HepG2 (cell line): ENCODE results near the gene TBC1D4. TPM values are rescaled to one million over a fixed set of nuclear protein-coding genes. Genes with fewer than 3 reads are reported as not detected.
A peak's percentile ranks its signal among the peaks of the same experiment; 100 is the strongest.

ENCODE experiments used
- CBFB ChIP-seq: sonication (generic); formaldehyde crosslinking; IDR thresholded peaks from 2 replicates; pipeline ENCODE4 v1.4.0; 2020; ENCODE audit warnings: missing genetic modification reagents
- GABPB1 ChIP-seq: IDR thresholded peaks from 2 replicates; pipeline ENCODE4 v1.6.1; 2016; ENCODE audit warnings: mild to moderate bottlenecking, missing genetic modification reagents, moderate library complexity, missing compliant biosample characterization
- HMG20B ChIP-seq: conservative IDR thresholded peaks from 2 replicates; pipeline ENCODE4 v1.6.1; 2016; ENCODE audit warnings: missing genetic modification reagents, missing compliant biosample characterization
- KAT7 ChIP-seq: IDR thresholded peaks from 2 replicates; pipeline ENCODE4 v1.6.1; 2018; ENCODE audit warnings: borderline replicate concordance, missing compliant biosample characterization
- NR2F6 ChIP-seq, 2 experiments: IDR thresholded peaks; 2 replicates each; pipeline ENCODE4 v1.6.1; 2016; ENCODE audit warnings: antibody characterized with exemption in 1 of 2, mild to moderate bottlenecking in 1 of 2
- RBAK ChIP-seq: sonication (generic); formaldehyde crosslinking; IDR thresholded peaks from 2 replicates; pipeline ENCODE4 v1.5.1; 2020; ENCODE audit warnings: mild to moderate bottlenecking, missing genetic modification reagents
- RELA ChIP-seq: sonication (generic); formaldehyde crosslinking; IDR thresholded peaks from 2 replicates; pipeline ENCODE4 v1.4.0; 2020; ENCODE audit warnings: missing genetic modification reagents
- TCF7 ChIP-seq: sonication (generic); IDR thresholded peaks from 2 replicates; pipeline ENCODE4 v1.6.1; 2016; ENCODE audit warnings: antibody characterized with exemption, low read depth
- TEAD3 ChIP-seq: optimal IDR thresholded peaks from 2 replicates; pipeline ENCODE3; 2016; ENCODE audit warnings: borderline replicate concordance
- THAP11 ChIP-seq: IDR thresholded peaks from 2 replicates; pipeline ENCODE4 v1.6.1; 2016; ENCODE audit warnings: missing biosample characterization, missing genetic modification reagents
- ZKSCAN1 ChIP-seq: fragments of 150-350 bp; IDR thresholded peaks from 2 replicates; pipeline ENCODE4 v1.6.1; 2014; ENCODE audit warnings: low read length
- ZNF232 ChIP-seq: sonication (generic); formaldehyde crosslinking; IDR thresholded peaks from 2 replicates; pipeline ENCODE4 v1.4.0; 2020; ENCODE audit warnings: missing genetic modification reagents, borderline replicate concordance
- ZNF251 ChIP-seq: sonication (generic); formaldehyde crosslinking; IDR thresholded peaks from 2 replicates; pipeline ENCODE4 v1.9.0; 2021; ENCODE audit warnings: mild to moderate bottlenecking, missing genetic modification reagents
- ZNF263 ChIP-seq: sonication (generic); formaldehyde crosslinking; IDR thresholded peaks from 2 replicates; pipeline ENCODE4 v1.4.0; 2020; ENCODE audit warnings: missing genetic modification reagents
- ZNF329 ChIP-seq: sonication (generic); formaldehyde crosslinking; IDR thresholded peaks from 2 replicates; pipeline ENCODE4 v1.9.0; 2021; ENCODE audit warnings: low read depth, mild to moderate bottlenecking, missing genetic modification reagents
- ZNF563 ChIP-seq: sonication (generic); formaldehyde crosslinking; IDR thresholded peaks from 2 replicates; pipeline ENCODE4 v1.8.0; 2022; ENCODE audit warnings: mild to moderate bottlenecking, moderate library complexity, missing genetic modification reagents
- ZNF788 ChIP-seq: sonication (generic); formaldehyde crosslinking; IDR thresholded peaks from 2 replicates; pipeline ENCODE4 v1.5.0; 2020; ENCODE audit warnings: mild to moderate bottlenecking, missing genetic modification reagents, borderline replicate concordance
- ZSCAN12 ChIP-seq: sonication (generic); formaldehyde crosslinking; IDR thresholded peaks from 2 replicates; pipeline ENCODE4 v1.9.0; 2021; ENCODE audit warnings: mild to moderate bottlenecking, missing genetic modification reagents
- ZSCAN29 ChIP-seq: sonication (generic); formaldehyde crosslinking; conservative IDR thresholded peaks from 2 replicates; pipeline ENCODE4 v1.4.0; 2020; ENCODE audit warnings: mild to moderate bottlenecking, missing genetic modification reagents
- polyA plus RNA-seq, 8 experiments: library from polyadenylated mRNA; depleted of rRNA in 3 of 8; stranded (reverse) in 7 of 8; unstranded in 1 of 8; fragments of >200 nt; fragmentation: Illumina TruSeq in 4 of 8; extraction: Trizol in 4 of 8; gene quantifications; 2 replicates each; pipeline versions ENCODE4 v1.2.1 to v1.2.3, GENCODE V29; 2011 to 2016; ENCODE audit warnings: low read depth in 4 of 8, missing spikeins in 1 of 8, mixed read lengths in 1 of 8; ENCODE audit not compliant: insufficient read depth in 1 of 8
- total RNA-seq, 5 experiments: library from RNA; depleted of rRNA; stranded (reverse); fragments of >200 nt; fragmentation: Illumina TruSeq; extraction: Trizol; gene quantifications; 2 replicates each; pipeline ENCODE4 v1.2.3, GENCODE V29; 2016; ENCODE audit warnings: low read depth in 1 of 5
- TF ChIP-seq, protein P1 (sequence below): sonication (generic); formaldehyde crosslinking; IDR thresholded peaks from 2 replicates; pipeline ENCODE4 v1.4.0; 2020; ENCODE audit warnings: missing genetic modification reagents, borderline replicate concordance
- TF ChIP-seq, protein P2 (sequence below): sonication (generic); formaldehyde crosslinking; IDR thresholded peaks from 2 replicates; pipeline ENCODE4 v1.8.0; 2023; ENCODE audit warnings: mild to moderate bottlenecking, missing genetic modification reagents
- TF ChIP-seq, protein P3 (sequence below): IDR thresholded peaks from 2 replicates; pipeline ENCODE4 v1.6.1; 2016; ENCODE audit warnings: low read depth
- TF ChIP-seq, protein P4 (sequence below), 2 experiments: sonication (generic) in 1 of 2; formaldehyde crosslinking in 1 of 2; IDR thresholded peaks; 2 replicates each; pipeline versions ENCODE4 v1.4.0 to v1.6.1; 2018 to 2020; ENCODE audit warnings: missing genetic modification reagents in 2 of 2, borderline replicate concordance in 1 of 2, low read depth in 1 of 2, mild to moderate bottlenecking in 1 of 2, missing biosample characterization in 1 of 2
- TF ChIP-seq, protein P5 (sequence below): sonication (generic); formaldehyde crosslinking; IDR thresholded peaks from 2 replicates; pipeline ENCODE4 v1.8.1; 2023; ENCODE audit warnings: mild to moderate bottlenecking, moderate library complexity, missing genetic modification reagents

Gene TBC1D4
- total and polyA plus RNA-seq, 2 of the 13 experiments (the other 11 are each of a cell fraction or from before 2014, with no cell fraction given), result 35.9 to 64.4 TPM

DNA sequence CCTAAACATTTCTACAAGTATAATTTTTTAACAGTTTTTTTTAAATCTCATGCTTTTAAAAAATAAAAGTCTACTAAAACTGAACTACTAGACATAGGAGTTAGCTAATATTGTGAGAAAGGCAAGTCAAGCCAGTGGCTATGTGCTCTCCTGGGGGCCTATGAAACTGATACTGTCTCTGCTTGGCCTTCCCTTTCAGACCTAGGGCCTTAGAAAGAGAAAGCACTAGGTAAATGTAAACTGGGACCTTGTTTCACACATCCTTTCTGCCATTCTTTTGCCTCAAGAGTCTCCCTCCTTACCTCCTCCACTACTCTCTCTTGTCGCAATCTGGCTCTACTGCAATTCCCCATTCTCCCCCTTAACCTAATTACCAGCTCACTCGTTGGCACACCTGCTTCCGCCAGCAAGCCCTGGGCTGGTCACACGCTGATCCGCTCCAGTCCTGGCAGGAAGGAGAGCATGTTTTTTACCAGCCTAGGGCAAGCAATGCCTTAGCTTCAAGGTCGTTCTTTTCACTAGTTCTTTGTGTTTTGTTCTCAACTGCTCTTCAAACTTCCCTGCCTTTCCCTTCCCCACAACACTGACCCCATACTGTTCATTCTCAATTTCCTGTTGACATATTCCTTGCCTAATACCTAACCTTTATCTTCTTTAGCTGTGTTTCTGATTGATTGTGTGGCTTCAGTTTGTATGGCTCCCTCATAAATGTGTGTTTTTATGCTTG lies 23.1 kb downstream of the TBC1D4 start (continued):
- TF ChIP-seq, protein P1, sequence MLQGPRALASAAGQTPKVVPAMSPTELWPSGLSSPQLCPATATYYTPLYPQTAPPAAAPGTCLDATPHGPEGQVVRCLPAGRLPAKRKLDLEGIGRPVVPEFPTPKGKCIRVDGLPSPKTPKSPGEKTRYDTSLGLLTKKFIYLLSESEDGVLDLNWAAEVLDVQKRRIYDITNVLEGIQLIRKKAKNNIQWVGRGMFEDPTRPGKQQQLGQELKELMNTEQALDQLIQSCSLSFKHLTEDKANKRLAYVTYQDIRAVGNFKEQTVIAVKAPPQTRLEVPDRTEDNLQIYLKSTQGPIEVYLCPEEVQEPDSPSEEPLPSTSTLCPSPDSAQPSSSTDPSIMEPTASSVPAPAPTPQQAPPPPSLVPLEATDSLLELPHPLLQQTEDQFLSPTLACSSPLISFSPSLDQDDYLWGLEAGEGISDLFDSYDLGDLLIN, result no peak
- TF ChIP-seq NR2F6 (IDR thresholded peaks at IDR 0.05) (peak; percentile 84), NR2F6 (CRISPR knock-in tag; IDR thresholded peaks at IDR 0.05) (peak; percentile 85), ZSCAN12 (CRISPR knock-in tag) (no peak), THAP11 (CRISPR knock-in tag) (peak; percentile 67), TEAD3 (CRISPR knock-in tag) (peak; percentile 77), HMG20B (CRISPR knock-in tag) (no peak; the same call in 1 of the 2 replicates), ZNF232 (CRISPR knock-in tag) (peak; percentile 73; the same call in 1 of the 2 replicates), ZNF563 (CRISPR knock-in tag) (no peak), ZNF263 (CRISPR knock-in tag) (0 out of 2 replicates have a peak, but pooled peaks have one; percentile 39), ZSCAN29 (CRISPR knock-in tag) (peak; percentile 46; the same call in 1 of the 2 replicates), GABPB1 (peak; percentile 79), RBAK (CRISPR knock-in tag) (no peak), ZNF329 (CRISPR knock-in tag) (no peak), ZKSCAN1 (no peak), RELA (CRISPR knock-in tag) (no peak), ZNF251 (CRISPR knock-in tag) (no peak), KAT7 (CRISPR knock-in tag) (peak; percentile 62; the same call in 1 of the 2 replicates), CBFB (CRISPR knock-in tag) (peak; percentile 73; the same call in 1 of the 2 replicates), ZNF788 (CRISPR knock-in tag) (peak; percentile 78; the same call in 1 of the 2 replicates), TCF7 (peak; percentile 77; the same call in 1 of the 2 replicates)
- TF ChIP-seq, protein P2, sequence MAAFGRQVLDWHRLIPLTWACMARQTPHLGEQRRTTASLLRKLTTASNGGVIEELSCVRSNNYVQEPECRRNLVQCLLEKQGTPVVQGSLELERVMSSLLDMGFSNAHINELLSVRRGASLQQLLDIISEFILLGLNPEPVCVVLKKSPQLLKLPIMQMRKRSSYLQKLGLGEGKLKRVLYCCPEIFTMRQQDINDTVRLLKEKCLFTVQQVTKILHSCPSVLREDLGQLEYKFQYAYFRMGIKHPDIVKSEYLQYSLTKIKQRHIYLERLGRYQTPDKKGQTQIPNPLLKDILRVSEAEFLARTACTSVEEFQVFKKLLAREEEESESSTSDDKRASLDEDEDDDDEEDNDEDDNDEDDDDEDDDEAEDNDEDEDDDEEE (CRISPR knock-in tag), result no peak
- TF ChIP-seq, protein P3, sequence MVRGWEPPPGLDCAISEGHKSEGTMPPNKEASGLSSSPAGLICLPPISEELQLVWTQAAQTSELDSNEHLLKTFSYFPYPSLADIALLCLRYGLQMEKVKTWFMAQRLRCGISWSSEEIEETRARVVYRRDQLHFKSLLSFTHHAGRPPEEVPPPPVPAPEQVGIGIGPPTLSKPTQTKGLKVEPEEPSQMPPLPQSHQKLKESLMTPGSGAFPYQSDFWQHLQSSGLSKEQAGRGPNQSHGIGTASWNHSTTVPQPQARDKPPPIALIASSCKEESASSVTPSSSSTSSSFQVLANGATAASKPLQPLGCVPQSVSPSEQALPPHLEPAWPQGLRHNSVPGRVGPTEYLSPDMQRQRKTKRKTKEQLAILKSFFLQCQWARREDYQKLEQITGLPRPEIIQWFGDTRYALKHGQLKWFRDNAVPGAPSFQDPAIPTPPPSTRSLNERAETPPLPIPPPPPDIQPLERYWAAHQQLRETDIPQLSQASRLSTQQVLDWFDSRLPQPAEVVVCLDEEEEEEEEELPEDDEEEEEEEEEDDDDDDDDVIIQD (CRISPR knock-in tag), result peak; percentile 93
- TF ChIP-seq, protein P4, sequence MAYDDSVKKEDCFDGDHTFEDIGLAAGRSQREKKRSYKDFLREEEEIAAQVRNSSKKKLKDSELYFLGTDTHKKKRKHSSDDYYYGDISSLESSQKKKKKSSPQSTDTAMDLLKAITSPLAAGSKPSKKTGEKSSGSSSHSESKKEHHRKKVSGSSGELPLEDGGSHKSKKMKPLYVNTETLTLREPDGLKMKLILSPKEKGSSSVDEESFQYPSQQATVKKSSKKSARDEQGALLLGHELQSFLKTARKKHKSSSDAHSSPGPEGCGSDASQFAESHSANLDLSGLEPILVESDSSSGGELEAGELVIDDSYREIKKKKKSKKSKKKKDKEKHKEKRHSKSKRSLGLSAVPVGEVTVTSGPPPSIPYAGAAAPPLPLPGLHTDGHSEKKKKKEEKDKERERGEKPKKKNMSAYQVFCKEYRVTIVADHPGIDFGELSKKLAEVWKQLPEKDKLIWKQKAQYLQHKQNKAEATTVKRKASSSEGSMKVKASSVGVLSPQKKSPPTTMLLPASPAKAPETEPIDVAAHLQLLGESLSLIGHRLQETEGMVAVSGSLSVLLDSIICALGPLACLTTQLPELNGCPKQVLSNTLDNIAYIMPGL (CRISPR knock-in tag; IDR thresholded peaks at IDR 0.05; ENCODE audit: borderline replicate concordance in 1 of 2, low read depth in 1 of 2), result peak; percentile 53 to 63; a peak in 2 of 4 replicates
- TF ChIP-seq, protein P5, sequence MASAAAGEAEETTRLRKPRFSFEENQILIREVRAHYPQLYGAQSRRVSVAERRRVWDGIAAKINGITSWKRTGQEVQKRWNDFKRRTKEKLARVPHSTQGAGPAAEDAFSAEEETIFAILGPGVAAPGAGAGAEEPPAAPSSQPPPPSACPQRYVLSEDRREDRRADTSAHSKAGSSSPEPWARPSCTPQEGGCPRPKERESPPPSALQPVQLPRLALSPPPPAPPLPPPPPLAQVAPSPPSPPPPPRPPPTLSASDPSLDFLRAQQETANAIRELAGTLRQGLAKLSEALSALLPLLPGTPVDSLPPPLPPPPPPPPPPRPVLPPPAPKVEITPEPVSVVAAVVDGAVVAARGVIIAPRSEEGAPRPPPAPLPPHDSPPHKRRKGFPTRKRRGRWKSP (CRISPR knock-in tag), result 0 out of 2 replicates have a peak, but pooled peaks have one; percentile 61
